GM21367 (cell line): ENCODE data around the gene SMU1.
A peak's percentile ranks its signal among the peaks of the same experiment; 100 is the strongest.

Experiments
- ATAC-seq: cut with Tn5 transposase; IDR thresholded peaks from one replicate; pipeline ENCODE4 v1.9.1; 2021; ENCODE audit not compliant: unreplicated experiment

The SMU1 gene

DNA sequence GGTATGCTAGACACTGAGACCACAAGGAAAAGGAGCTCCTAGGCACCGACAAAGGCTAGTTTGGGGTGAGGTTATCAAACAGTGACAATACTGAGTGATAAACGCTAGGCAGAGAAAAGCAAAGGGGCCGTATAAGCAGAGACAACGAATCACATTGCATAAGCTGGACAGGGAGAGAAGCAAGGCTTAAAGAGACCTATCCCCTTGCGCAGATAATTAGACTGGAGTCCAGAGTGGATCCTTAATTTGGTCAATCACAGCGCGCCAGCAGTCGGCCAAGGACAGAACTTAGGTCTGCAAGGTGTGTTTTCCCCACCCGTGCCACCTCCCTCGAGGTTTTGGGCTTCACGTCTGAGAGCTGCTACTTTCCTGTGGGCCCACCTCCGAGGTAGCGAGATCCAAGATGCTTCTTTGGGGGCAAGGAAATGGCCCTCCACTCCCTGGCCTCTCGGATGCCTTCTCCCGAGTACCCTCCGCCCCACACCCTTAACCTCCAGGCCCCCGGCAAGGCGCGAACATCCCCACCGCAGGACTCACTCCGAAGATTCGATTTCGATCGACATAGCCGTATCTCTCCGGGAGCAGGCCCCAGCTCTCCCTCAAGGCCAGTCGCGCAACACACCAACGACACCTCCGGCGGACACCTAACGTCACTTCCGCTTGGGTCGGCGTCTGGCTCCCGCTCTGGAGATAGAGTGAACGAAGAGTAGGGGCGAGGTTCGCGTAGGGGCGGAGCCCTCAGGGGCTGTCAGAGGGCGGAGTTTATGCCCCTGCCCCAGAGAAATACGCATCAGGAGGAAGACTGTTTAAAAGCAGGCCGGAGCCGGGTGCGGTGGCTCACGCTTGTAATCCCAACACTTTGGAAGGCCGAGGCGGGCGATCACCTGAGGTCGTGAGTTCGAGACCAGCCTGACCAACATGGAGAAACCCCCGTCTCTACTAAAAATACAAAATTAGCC lies at the start of gene SMU1:
TSS of gene SMU1 (minus strand) at position 629 of the 959 bp plus-strand sequence. CDS start at position 563, 66 bp downstream.
- peak; percentile 99 for ATAC-seq

DNA sequence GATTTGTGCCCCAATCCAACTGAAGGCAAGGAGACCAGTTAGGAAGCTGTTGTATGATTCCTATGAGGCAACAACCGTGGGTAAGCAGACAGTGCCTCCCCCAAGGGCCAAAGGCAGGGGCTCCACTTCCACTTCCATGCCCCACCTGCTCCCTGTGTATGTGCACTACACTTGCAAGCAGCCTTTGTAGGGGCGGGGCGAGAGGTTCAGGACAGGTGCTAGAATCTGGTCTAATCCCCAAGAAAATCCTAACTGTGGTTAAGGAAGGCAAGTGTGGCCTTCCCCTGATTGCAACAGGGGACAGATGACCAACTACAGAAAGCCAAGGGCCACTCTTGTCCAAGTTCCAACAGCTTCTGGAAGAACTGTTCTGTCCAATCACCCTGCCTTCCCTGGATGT lies 49.0 kb upstream of the SMU1 start:
- ATAC-seq, result no peak

DNA sequence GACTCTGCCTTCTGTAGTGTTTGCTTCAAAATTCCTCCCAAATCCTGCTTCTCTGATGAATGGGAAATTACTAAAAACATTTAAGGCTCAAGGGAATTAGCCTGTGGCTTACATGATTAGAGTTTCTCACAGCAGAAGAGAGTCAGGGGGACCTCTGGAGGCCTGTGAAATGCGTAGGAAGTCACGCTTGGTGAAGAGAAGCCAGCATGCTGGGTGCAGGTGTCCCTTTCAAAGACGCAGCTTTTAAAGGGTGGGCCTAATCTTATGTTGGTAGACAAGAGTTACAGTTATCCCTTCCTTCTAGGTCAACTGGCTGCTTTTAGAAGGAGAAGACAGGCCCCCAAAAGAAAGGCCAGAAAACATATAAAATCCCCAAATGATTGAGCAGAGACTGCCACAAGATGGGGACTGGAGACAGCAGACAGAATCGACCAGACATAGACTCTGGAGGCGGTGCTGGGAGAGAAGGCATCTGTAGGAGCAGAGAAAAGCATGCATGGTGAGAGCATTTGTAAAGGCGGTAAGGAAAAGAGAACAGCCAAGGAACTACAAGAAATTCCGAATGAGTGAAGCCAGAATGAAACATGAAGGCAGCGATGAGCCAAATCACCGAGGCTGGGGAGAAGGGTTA lies 48.4 kb upstream of the SMU1 start:
- ATAC-seq, result peak; percentile 51

DNA sequence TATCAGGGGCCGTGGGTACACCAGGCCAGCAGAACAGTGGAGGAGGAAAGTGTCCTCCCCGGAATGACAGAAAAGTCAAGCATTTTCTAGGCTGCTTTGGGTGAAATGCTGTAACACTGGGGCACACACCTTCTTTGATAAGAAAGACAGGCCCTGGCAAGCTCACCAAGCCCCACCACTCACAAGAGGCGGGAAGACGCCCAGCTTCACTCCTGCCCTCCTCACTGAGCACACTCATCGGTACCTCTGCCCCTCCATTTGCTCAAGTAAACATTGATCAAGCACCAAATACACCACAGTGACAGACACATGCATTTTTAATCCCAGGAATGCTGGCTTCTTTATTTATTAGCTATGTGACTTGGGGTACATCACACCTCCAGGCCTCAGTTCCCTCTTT lies 47.6 kb upstream of the SMU1 start:
- ATAC-seq, result no peak

DNA sequence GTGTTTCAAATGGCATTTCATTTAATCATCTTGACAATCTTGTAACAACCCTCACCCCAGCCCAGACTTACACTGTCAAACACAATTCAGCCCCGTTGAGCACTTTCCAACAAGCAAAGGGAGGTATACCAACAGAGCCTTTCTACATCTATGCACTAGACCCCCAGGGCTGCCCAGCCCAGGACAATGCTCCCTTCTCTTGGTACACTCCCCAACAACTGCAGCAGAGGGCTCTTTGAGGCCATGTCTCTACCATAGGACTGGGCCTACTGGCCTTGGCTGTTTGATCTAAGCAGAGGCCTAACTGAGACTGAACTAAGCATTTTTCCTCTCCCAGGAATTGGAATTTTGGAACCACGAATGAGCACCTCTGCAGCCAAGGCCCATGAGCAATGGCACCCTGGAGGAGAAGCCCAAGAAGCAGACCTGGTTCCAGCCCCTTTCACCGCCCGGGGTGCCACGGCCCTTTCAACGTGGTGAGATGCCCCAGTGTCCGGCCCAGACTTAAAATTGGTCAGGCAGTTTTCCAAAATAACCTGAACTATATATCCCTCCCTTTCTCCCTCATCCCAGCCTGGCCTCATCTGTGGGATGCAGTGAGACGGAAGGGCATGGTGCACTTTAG lies 47.0 kb upstream of the SMU1 start:
- no peak for ATAC-seq

DNA sequence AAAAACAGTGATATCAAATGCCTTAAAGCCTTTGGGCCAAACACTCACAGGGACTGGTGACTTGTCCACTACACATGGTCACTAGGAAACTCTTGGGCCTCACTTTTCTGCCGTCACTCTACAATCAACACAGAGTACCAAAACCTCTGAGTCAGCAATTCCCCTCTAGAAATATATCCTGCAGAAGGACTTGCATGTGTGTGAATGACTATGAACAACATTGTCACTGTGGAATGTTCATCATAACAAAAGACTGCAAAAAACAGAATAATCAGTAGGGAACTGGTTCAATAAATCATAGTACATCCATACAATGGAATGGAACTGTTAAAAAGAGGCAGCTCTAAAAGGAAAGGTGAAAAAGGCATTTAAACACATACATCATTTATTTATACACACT lies 44.1 kb upstream of the SMU1 start:
- ATAC-seq, result no peak

DNA sequence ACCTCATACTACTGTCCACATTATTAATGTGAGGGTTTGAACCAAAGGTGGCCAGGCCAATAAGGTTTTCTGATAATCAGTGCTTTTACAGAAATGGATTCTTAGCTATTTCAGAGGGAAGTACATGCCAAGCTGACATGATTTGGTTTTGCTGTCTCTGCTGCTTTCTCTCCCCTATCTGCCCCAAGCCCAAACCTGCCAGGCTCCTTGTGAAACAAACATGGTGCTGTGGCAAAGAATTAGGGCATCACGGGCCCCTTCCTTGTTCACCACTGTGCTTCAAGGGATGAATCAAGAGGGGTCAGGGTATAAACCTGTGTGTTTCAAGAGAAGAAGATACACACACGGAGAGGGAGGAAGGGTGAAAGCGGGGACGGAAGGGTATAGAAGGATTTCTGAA lies 41.3 kb upstream of the SMU1 start:
- no peak for ATAC-seq

DNA sequence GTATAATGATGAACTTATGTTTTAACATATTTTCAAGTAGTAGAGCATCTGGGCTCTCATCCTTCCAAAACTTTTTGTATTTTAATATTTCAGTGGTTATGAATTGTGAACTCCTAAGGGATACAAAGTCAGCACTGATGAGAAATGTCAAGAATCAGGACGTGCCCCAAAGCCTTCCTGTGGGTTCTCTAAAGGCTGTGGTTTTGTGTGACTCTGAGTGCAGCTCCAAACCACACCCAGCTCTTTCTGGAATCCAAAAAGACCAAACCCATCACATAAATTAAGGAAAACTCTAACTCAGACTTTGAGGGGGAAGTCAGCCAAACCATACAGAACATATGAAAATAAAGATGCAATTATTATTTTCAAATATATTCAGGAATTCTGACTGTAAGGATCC lies 40.8 kb upstream of the SMU1 start:
- ATAC-seq, result no peak

DNA sequence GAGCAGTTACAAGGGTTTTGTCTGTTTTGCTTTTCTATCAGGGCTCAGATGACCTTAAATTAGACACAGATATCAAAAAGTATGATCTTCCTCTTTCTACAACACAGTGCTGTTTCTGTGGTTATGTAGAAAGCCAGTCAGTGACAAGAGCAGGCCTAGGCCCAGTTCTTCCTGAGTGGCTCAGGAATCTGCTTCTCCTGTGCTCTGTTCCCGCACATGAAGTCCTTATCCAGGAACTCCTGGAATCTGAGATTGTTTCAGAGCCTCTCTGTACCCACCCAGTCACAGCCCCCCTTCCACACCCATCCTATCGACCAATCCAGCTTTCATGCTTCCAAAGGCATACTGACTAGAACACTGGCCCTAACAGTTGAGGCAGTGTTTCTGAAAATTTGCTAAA lies 40.4 kb upstream of the SMU1 start:
- ATAC-seq, result no peak

DNA sequence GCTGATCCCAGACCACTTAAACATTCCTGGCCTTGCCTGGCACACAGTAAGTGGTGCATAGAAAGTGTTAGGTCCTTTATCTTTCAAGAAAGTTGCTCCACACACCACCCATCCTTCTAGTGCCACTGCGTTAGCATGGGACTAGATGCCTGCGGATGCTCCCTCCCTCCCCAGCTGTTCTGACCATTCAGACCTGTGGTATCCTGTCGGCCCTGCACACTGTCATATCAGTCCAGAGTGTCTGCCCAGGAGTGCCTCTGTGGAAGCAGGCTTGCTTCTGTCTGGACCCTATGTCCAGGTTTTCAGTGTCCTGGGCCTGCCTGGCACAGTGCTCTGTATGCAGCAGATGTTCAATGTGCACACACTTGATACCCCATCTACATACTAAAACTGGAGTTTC lies 38.3 kb upstream of the SMU1 start:
- no peak for ATAC-seq

DNA sequence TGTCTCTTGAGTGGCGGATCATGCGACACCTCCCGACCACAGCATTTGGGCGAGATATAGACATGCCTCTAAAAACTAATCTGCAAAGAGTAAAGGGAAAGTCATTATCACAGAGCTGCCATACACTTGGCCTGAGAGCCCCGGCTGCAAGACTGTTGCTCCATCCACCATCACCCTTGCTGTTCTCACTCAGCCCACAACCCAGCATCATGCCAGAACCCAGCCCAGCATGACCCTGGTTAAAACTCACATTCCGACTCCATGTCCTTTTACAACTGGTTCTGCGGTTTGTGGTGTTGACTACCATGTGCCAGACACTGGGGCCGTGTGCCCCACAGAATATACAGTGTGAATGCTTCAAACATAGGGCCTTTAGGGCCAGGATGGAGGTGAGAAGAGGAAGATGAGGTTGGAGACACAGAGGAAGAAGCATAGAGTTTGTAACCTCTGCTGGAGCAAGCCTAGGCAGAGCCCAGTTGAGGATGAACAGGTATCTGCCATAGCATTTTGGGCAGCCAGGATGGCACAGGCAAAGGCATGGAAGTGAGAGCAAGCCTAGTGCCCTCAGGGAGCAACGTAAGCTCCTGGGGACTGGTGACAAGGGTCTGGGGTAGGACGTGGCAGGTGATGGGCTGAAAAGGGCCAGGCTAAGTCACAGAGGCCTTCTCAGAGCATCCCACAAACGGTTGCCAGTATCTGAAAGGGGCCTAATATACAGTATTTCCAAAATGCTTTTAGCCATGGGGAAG lies 37.5 kb upstream of the SMU1 start:
- no peak for ATAC-seq

DNA sequence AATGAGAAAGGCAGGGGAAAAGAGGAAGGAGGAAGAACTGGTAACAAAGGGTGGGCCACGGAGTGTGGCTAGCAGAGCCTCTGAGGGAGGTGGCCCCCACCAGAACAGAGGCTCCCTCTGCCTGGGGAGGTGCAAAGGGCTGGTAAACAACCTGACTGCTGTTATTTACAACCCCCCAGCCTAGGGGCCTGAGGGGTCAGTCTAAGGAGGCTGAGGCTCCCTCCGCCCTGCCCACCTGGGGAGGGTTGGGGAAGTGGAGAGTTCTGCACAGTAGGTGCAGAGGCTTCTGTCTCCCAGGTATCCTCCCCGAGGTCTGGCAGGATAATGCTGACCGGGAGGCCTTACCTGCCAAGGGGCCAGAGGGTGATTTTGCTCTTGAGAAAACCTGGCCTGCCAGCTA lies 35.6 kb upstream of the SMU1 start:
- no peak for ATAC-seq

DNA sequence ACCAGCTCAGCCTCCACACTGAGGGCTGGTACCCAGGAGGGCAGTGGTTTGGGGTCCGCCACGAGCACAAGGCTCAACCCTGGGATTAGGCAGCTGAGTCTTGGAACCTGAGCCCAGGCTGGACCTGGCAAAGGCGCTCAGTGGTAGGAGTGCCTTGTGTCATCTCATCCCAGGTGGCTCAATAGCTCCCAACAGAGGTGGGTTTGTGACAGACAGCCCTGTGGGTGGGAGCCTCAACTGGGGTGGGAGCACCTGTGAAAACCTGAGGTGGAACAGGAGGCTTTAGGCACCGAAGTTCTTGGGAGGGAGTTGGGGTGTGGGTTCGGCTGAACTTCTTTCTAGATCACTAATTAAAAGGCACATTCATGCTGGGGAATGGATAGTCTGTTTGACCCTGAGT lies 35.2 kb upstream of the SMU1 start:
- no peak for ATAC-seq

DNA sequence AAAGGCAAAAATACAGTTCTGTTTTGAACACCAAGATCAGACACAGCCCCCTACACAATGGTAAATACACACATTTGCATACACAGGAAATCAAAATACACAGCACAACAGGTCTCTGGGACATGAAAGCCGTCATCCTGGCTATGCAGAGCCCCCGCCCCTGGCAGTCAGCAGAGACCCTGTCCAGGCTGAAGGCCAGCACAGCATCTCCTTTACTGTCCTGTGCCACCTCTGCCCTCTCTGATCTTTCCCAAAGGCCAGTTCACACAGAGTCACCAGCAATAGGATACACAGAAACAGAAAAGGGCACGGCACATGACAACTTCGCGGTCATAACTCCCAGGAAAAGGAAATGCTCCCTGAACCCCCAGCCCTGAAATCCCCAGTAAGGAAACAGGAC lies 34.2 kb upstream of the SMU1 start:
- ATAC-seq, result no peak

DNA sequence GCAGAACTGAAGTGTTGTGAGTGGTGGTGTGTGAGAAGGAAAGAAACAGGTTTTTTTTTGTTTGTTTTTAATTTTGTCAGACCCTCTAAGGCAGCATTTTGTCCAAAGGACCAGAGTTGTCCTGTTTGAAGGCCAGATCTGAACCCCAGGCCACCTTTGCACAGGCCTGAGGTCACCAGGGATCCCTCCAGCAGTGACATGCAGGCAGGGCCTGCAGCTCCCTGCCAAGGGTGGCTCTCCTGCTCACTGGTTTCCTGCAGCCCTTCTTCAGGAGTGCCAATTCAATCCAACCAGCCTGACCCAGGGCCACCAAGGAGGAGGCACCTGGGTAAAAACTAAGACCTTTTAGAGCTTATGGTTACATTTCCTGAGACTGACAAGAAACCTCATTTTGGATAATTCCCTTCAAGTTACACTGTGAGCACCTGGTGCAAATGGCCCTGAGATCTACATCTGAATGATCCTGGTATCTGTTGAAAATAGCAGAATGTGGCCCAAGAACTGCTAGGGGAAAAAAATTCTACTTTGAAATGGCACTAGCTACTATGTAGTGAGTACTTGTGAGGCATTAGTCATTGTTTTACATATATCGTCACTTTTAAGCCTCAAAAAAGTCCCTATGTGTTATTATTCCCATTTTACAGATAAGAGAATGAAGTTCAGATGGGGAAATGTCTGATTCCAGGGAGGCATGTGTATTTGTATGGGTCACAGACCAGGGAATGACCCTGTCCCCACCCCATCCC lies 33.5 kb upstream of the SMU1 start:
- no peak for ATAC-seq

DNA sequence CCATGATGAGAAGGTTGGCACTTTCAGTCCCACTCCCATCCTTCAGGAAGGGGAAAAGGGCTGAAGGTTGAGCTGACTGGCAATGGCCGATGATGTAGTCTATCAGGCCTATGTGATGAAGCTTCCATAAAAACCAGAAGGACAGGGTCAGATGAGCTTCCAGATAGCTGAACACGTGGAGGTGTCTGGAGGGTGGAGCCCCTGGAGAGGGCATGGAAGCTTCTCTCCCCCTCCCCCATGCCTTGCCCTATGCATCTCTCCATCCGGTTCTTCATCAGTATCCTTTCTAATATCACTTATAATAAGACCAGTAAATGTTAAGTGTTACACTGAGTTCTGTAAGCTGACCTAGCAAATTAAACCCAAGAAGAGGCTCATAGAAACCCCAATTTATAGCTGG lies 32.6 kb upstream of the SMU1 start:
- no peak for ATAC-seq

DNA sequence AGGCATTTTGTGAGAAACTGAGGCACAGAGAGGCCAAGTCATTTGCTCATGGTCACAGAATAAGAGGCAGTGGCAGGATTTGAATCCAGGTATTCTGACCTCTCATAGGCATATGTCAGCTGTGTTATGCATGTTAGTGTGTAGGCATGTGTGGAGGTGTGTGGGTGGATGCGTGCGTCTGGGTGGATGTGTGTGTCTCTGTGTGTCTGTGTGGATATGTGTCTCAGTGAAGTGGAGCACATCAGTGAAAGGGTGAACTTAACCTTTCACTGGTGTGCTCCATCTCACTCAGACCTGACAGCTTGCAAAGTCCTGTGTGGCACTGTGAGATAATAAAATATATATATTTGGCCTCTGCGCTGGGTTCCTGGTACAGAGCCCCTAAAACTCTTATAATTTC lies 32.0 kb upstream of the SMU1 start:
- ATAC-seq, result no peak

DNA sequence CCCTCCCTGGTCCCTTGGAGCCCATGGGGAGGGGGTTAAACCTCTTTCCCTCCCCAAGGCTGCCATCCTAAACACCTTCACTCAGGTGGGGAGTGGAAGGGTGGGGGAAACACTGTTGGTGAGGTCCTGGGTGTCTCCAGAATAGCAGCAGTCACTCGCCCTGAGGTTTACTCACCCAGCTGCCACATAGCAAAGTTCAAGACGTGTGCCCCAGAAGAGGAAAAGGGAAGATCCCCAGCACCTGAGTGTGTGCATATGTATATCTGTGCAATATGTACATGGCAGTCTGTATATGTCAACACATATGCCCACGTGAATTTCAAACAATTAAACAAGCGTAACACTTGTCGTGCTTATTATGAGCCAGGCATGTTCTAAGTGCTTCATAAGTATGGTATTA lies 31.3 kb upstream of the SMU1 start:
- ATAC-seq, result no peak

DNA sequence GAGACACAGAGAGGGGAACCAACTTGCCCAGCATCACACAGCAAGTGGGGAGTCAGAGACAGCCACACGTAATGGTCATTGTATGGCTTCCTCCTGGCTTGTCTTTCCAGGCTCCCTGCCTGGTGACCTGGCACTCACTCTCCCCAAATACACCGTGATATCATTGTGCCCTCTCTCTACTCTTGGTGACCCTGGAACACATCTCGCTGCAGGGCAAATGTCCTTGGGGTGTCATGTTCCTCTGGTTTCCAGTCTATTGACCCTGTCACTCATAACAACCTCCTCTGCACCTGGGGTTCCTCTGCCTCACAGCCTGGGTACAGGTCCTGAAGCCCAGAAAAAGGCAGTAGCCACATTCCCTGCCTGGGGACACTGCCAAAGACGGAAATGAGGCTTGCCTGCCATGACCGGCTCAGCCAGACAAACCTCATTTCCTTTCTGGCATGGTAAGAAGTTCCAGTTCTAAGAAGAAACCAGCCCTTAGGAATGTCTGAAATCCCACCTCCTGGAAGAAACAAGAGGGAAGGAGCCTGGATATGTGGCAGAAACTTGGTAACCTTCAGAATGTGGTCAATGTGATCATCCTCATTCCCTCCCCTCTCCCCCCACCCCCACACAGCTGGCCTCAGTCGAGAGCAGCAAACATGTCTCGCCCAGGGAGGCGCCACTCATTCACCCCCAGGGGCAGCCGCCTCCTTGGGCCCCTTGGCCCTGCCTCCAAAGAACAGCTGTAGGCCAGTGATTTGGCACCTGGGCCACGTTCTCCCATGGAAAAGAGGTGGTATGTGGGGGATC lies 30.6 kb upstream of the SMU1 start:
- no peak for ATAC-seq

DNA sequence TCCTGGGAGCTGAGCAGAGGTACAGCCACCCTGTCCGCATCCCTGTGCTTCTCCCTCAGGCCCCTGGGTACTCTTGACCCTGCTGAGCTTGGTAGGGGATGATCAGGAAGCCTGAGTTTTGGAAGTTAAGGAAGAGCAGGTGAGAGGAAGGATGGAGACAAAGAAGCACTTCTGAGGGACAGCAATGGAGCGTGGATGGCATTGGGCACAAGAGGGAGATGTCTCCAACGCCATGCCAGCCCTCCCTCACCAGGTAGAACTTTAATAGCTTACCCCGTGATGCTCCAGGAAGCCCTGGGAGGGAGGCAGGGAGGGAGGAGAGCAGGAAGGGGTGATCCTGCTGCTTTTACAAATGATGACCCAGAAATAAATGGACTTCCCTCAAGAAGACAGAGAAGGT lies 29.9 kb upstream of the SMU1 start:
- ATAC-seq, result no peak
